Upper lobe of left lung (tissue), 6 donors: ENCODE results near the gene MCF2L. TPM values are rescaled to one million over a fixed set of nuclear protein-coding genes. Genes with fewer than 3 reads are reported as not detected.
A peak's percentile ranks its signal among the peaks of the same experiment; 100 is the strongest.

Source experiments
- ATAC-seq, 2 donors: fragments of 200-7000 bp; cut with Tn5 transposase; one replicate each; pipeline ENCODE4 v1.9.1; 2022; ENCODE audit warnings: mild to moderate bottlenecking in 2 of 2, moderate library complexity in 2 of 2; ENCODE audit not compliant: low FRiP score in 2 of 2
- DNase-seq, 2 donors: peaks; one replicate each; pipeline ENCODE4 v3.0.0-alpha.2; 2019 to 2020
- H3K27ac ChIP-seq, 4 donors: fragments of 200-600 bp; sonication (generic); one replicate each; pipeline ENCODE4 v1.5.1; 2016 to 2019
- H3K27me3 ChIP-seq, 4 donors: fragments of 200-600 bp; sonication (generic); one replicate each; pipeline ENCODE4 v1.5.1; 2017 to 2019
- H3K36me3 ChIP-seq, 4 donors: fragments of 200-600 bp; sonication (generic); one replicate each; pipeline ENCODE4 v1.5.1; 2016 to 2019
- H3K4me1 ChIP-seq, 4 donors: fragments of 200-600 bp; sonication (generic); one replicate each; pipeline ENCODE4 v1.5.1; 2018 to 2019
- H3K4me3 ChIP-seq, 4 donors: fragments of 200-600 bp; sonication (generic); one replicate each; pipeline ENCODE4 v1.5.1; 2017 to 2019; ENCODE audit warnings: mild to moderate bottlenecking in 2 of 4, moderate library complexity in 1 of 4
- H3K9me3 ChIP-seq, 4 donors: fragments of 200-600 bp; sonication (generic); one replicate each; pipeline ENCODE4 v1.5.1; 2018 to 2019
- EP300 ChIP-seq, 4 donors: sonication (generic); formaldehyde crosslinking; IDR thresholded peaks; one replicate each; pipeline ENCODE4 v1.5.1; 2017; ENCODE audit warnings: antibody characterized with exemption in 4 of 4, control low read depth in 2 of 4
- POLR2A ChIP-seq, 4 donors: fragments of 450-650 bp; IDR thresholded peaks; one replicate each; pipeline ENCODE4 v1.5.1; 2016 to 2017; ENCODE audit warnings: antibody characterized with exemption in 4 of 4, mild to moderate bottlenecking in 2 of 4
- POLR2AphosphoS5 ChIP-seq, 2 donors: sonication (generic); formaldehyde crosslinking; IDR thresholded peaks; one replicate each; pipeline ENCODE4 v1.5.1; 2017; ENCODE audit warnings: antibody characterized with exemption in 2 of 2
- WGBS, 2 donors: methylation state at CpG; one replicate each; pipeline ENCODE4 v1.1.5; 2017 to 2018; 5-methylcytosine and 5-hydroxymethylcytosine counted together
- total RNA-seq, 6 donors: library from RNA; depleted of rRNA in 4 of 6; stranded (reverse); fragments of >200 nt in 4 of 6; gene quantifications; one replicate each; pipeline versions ENCODE4 v1.1.0 to v1.2.1, GENCODE V29; 2016 to 2021
- TF ChIP-seq, protein P1 (sequence below), 6 experiments: fragments of 450-650 bp in 4 of 6; fragments of 200-600 bp in 2 of 6; sonication (generic) in 2 of 6; IDR thresholded peaks; one replicate each; pipeline ENCODE4 v1.5.1; 2016 to 2019; ENCODE audit warnings: antibody characterized with exemption in 6 of 6
- donor health status: DM: no; HTN: no; CAD: no; lungs with moderate emphysema.
- donor health status: DM: no; HTN: yes; CAD: no; lungs with severe emphysema.

The MCF2L gene
- total RNA-seq, 6 donors from 2014 or later, result 14.3 to 99.5 (median 53.1) TPM

DNA sequence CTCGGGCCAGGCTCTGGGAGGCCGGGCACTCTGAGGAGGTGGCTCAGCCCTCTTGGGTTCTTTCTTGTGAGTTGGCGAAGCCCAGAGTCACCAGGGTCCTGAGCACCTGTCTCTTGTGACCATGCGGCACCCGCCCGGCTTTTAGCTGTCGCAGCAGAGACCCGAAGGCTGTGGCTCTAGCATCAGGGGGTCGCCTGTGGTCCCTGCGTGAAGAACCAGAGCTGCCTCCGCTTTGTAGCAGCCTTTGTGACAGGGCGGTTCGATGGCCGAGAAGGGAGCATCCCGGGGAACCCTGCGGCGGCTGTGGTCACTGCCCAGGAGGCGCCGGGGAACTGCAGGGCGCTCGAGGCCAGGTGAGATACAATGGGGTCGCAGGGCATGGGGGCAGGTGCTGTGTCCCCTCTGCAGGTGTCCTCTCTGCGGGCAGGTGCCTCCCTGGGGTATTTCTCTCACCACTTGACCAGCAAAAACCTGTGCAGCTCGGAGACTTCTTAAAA lies 10.4 kb downstream of the MCF2L start:
- no peaks in the 10 kb centered on the region for H3K36me3 ChIP-seq
- ATAC-seq (no peak), DNase-seq (peak in 1 of 2 donors; percentile 72)
- peak overlapping the region; percentile 80 to 92 (median 82) for H3K27ac ChIP-seq
- TF ChIP-seq EP300 (IDR thresholded peaks at IDR 0.05), result no peak
- TF ChIP-seq, protein P1, sequence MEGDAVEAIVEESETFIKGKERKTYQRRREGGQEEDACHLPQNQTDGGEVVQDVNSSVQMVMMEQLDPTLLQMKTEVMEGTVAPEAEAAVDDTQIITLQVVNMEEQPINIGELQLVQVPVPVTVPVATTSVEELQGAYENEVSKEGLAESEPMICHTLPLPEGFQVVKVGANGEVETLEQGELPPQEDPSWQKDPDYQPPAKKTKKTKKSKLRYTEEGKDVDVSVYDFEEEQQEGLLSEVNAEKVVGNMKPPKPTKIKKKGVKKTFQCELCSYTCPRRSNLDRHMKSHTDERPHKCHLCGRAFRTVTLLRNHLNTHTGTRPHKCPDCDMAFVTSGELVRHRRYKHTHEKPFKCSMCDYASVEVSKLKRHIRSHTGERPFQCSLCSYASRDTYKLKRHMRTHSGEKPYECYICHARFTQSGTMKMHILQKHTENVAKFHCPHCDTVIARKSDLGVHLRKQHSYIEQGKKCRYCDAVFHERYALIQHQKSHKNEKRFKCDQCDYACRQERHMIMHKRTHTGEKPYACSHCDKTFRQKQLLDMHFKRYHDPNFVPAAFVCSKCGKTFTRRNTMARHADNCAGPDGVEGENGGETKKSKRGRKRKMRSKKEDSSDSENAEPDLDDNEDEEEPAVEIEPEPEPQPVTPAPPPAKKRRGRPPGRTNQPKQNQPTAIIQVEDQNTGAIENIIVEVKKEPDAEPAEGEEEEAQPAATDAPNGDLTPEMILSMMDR (IDR thresholded peaks at IDR 0.05), result no peak
- no peak for TF ChIP-seq POLR2AphosphoS5 (IDR thresholded peaks at IDR 0.05)
- no peak for TF ChIP-seq POLR2A (IDR thresholded peaks at IDR 0.05)
- H3K27me3 ChIP-seq, result no peaks in the 10 kb centered on the region
- no peaks in the 10 kb centered on the region for H3K9me3 ChIP-seq
- WGBS, 2 donors, result 60 to 70% methylated on average over 10 to 23 of the region's 24 CpGs
- H3K4me3 ChIP-seq, result peak overlapping the region; percentile 29 to 48 (median 38)
- peaks cover 0 to 10% (median 8%) of the 10 kb centered on the region in 4 donors for H3K4me1 ChIP-seq

DNA sequence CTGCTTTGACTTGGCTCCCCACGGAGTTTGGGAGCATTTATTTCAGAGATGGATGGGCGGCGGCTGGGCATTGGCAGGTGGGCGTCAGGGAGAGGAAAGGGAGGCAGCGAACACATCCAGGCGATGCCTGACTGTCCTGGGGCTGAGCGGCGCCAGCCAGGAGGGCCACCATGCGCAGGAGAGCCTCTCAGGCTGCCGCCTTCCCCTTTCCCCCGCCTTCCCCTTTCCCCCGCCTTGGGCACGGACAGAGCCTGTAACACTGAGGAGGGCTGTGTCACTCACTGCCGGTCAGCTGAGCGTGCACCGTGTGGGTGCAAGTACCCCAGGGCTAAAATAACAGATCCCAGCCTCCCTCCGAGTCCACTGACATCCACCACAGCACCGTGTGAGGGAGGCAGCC lies 11.4 kb downstream of the MCF2L start:
- Histone ChIP-seq H3K4me1 (peaks cover 0 to 19% (median 10%) of the 10 kb centered on the region in 4 donors), H3K9me3 (no peaks in the 10 kb centered on the region), H3K27ac (peak overlapping the region; percentile 80 to 92 (median 82)), H3K4me3 (peak overlapping the region; percentile 28 to 48 (median 38)), H3K27me3 (no peaks in the 10 kb centered on the region), H3K36me3 (peaks cover 0 to 5% (median 0%) of the 10 kb centered on the region in 4 donors)
- ATAC-seq (peak in 1 of 2 donors; percentile 11), DNase-seq (peak in 1 of 2 donors; percentile 54)
- WGBS, 2 donors, result 21 to 68% methylated on average over 11 to 18 of the region's 18 CpGs
- no peak for TF ChIP-seq POLR2AphosphoS5 (IDR thresholded peaks at IDR 0.05)
- TF ChIP-seq EP300 (IDR thresholded peaks at IDR 0.05), result no peak

DNA sequence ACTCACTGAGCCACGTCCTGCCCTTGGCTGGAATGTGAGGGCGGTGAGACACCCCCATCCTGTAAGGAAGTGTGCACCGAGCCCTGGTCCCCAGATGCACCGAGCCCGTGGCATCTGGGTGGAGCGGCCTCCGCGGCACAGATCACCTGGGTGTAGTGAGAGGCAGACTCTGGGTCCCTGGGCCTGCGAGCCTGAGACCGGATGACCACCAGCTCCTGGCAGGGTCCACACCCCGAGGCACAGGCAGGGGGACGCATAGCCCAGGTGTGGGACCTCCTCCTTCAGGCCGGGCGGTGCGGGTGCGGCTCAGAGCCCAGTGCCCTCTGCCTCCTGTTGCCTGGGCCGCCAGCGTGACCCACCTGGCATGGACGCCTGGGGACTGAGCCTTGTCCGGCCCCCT lies 12.4 kb downstream of the MCF2L start:
- H3K27me3 ChIP-seq, result no peaks in the 10 kb centered on the region
- ATAC-seq, result peak in 1 of 2 donors; percentile 5
- peak in 1 of 2 donors; percentile 83 for DNase-seq
- H3K27ac ChIP-seq, result peak overlapping the region; percentile 80 to 92 (median 82)
- peaks cover 0 to 9% (median 0%) of the 10 kb centered on the region in 4 donors for H3K36me3 ChIP-seq
- TF ChIP-seq POLR2A (IDR thresholded peaks at IDR 0.05), result no peak
- 92% methylated on average over 17 of the region's 20 CpGs; no CpG with 5 or more reads in 1 of the 2 donors for WGBS, 2 donors
- H3K9me3 ChIP-seq, result no peaks in the 10 kb centered on the region
- peaks cover 2 to 19% (median 10%) of the 10 kb centered on the region in 4 donors for H3K4me1 ChIP-seq
- peak overlapping the region in 3 of 4 donors; percentile 32 to 48 (median 45) for H3K4me3 ChIP-seq

DNA sequence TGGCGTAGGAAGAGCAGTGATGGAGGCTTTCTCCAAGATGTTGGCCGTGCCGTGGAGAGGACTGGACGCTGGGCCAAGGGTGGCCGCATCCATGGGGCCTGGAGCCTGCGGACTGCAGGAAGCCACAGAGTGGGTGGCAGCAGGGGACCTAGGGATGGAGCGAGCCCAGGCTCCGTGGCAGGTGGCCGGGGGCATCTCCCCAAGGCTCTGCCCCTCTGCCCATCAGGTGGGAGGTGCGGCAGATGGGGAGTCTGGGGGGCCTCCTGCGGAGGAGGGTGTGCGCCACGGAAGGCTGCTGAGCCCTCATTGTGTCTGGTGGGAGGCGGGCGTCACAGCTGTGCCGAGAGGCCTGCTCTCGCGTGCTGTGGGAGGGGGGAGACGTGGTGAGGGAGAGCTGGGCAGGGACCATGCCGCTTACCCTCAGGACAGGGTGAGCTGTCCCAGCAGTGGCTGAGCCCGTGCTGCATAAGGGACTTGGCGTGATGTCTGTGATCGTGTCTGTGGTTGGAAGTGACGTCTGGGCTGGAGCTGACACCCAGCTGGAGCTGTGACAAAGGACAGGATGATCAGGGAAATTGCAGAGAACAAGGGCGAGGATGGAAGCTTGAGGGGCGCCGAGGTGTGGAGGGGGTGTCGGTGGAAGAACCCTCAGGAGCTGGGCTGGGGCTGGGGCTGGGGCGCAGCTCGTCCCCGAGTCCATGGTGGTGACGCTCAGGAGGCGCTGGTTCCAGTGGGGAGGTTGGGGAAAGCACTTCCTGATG lies 13.4 kb downstream of the MCF2L start:
- ATAC-seq (no peak), DNase-seq (peak in 1 of 2 donors; percentile 77)
- Histone ChIP-seq H3K4me3 (peak overlapping the region in 3 of 4 donors; percentile 13 to 48 (median 15)), H3K27me3 (no peaks in the 10 kb centered on the region), H3K36me3 (peaks cover 0 to 9% (median 0%) of the 10 kb centered on the region in 4 donors), H3K27ac (peak overlapping the region; percentile 80 to 92 (median 82)), H3K4me1 (peaks cover 2 to 20% (median 12%) of the 10 kb centered on the region in 4 donors), H3K9me3 (no peaks in the 10 kb centered on the region)
- 75 to 77% methylated on average over 28 to 31 of the region's 33 CpGs for WGBS, 2 donors
- TF ChIP-seq POLR2A (IDR thresholded peaks at IDR 0.05), result peak in 1 of 4 donors; percentile 10
- TF ChIP-seq, protein P1 (IDR thresholded peaks at IDR 0.05), result no peak
- peak in 1 of 4 donors; percentile 91 for TF ChIP-seq EP300 (IDR thresholded peaks at IDR 0.05)
- TF ChIP-seq POLR2AphosphoS5 (IDR thresholded peaks at IDR 0.05), result peak; percentile 25 to 30

DNA sequence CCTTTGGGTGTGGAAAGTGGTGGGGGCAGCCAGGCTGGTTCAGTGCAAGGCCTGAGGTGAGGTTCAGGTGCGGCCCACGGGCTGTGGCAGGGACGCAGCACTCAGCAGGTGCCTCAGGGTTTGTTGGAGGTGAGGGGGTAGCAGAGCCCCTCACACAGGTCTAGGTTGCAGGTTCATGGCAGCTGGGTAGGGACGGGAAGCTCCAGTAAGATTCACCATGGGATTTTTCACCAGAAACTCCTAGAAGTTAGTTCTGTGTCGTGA lies 14.0 kb downstream of the MCF2L start:
- no peak for DNase-seq
- Histone ChIP-seq H3K4me1 (peaks cover 2 to 20% (median 9%) of the 10 kb centered on the region in 4 donors), H3K36me3 (peaks cover 0 to 9% (median 0%) of the 10 kb centered on the region in 4 donors), H3K27ac (peak overlapping the region; percentile 71 to 92 (median 82)), H3K4me3 (peak overlapping the region in 1 of 4 donors; percentile 13), H3K27me3 (no peaks in the 10 kb centered on the region), H3K9me3 (no peaks in the 10 kb centered on the region)
- TF ChIP-seq POLR2A (IDR thresholded peaks at IDR 0.05), result no peak
- ATAC-seq, result no peak
- WGBS, 2 donors, result 72 to 79% methylated on average over 5 of the region's 5 CpGs

DNA sequence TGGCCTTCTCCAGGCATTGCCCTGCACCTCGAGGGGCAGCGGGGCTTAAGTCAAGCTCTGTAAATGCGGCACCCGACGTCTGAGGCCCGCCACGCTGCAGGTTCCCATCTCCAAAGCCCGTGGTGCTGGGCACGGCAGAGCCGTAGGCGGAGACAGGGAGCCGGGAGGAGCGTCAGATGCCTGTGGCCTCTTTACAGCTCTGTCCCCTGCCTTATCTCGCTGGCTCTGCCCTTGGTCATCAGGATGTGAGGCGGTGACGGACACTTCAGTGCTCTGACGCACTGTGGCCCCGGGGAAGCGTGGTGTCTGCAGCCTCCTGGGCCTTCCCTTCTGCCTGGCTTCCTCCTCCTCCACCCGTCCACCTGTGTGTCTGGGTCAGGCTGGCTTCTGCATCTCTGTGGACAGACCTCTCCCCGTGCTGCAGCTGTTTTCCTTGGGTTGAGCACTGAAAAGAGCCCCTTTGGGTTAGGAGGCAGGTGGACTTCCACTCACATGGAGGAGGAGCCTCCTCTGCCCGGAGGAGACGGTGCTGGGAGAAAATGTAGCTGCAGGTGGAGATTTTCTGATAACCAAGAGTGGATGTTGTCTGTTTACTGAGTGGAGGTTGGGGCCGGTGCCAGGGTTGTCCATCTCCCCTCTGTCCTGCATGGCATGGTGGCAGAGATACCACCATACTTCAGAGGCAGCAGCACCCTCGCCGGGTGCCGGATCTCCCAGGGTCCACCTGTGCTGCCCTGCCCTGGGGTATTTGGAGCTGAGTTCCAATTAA lies 14.6 kb downstream of the MCF2L start:
- Histone ChIP-seq H3K27ac (peak overlapping the region; percentile 71 to 92 (median 82)), H3K27me3 (no peaks in the 10 kb centered on the region), H3K9me3 (no peaks in the 10 kb centered on the region), H3K4me1 (peaks cover 2 to 13% (median 7%) of the 10 kb centered on the region in 4 donors), H3K36me3 (peaks cover 0 to 9% (median 0%) of the 10 kb centered on the region in 4 donors), H3K4me3 (peak overlapping the region in 1 of 4 donors; percentile 13)
- WGBS, 2 donors, result 63 to 73% methylated on average over 19 to 27 of the region's 27 CpGs
- ATAC-seq, result no peak
- TF ChIP-seq POLR2AphosphoS5 (IDR thresholded peaks at IDR 0.05) (peak; percentile 70 to 77), EP300 (IDR thresholded peaks at IDR 0.05) (peak in 3 of 4 donors; percentile 22 to 89 (median 41)), POLR2A (IDR thresholded peaks at IDR 0.05) (peak in 2 of 4 donors; percentile 10 to 31)
- TF ChIP-seq, protein P1 (IDR thresholded peaks at IDR 0.05), result no peak
- peak in 1 of 2 donors; percentile 67 for DNase-seq
